Bronchial epithelial cell (primary cell): Measurements from ENCODE around the gene CMTM3. TPM values are rescaled to one million over a fixed set of nuclear protein-coding genes. Genes with fewer than 3 reads are reported as not detected.

Source experiments
- DNase-seq: peaks from one replicate; pipeline ENCODE4 v3.0.0-alpha.2; 2010; ENCODE audit warnings: low read depth
- FAIRE-seq: peaks from 2 replicates; lab custom pipeline; 2011; peaks lifted over from hg19 to GRCh38; lab: Jason Lieb, UNC
- H3K27me3 ChIP-seq: 2 replicates; pipeline ENCODE4 v1.5.1; 2011; ENCODE audit warnings: low read length; ENCODE audit not compliant: control insufficient read depth, insufficient read depth
- H3K36me3 ChIP-seq: 2 replicates; pipeline ENCODE4 v1.5.1; 2011; ENCODE audit warnings: low read length; ENCODE audit not compliant: control insufficient read depth, insufficient read depth
- H3K4me3 ChIP-seq: 2 replicates; pipeline ENCODE4 v1.5.1; 2011; ENCODE audit warnings: mild to moderate bottlenecking, low read depth, low read length, control low read depth
- CTCF ChIP-seq: IDR thresholded peaks from 2 replicates; pipeline ENCODE4 v1.5.1; 2011; ENCODE audit warnings: mild to moderate bottlenecking, moderate library complexity, low read length, control low read depth, inconsistent platforms; ENCODE audit not compliant: insufficient read depth, severe bottlenecking
- total RNA-seq: library from RNA; depleted of rRNA; stranded (reverse); fragments of >200 nt; gene quantifications from 2 replicates; pipeline ENCODE4 v1.2.1, GENCODE V29; 2014

CMTM3 gene
- total RNA-seq, 1 donor from 2014 or later = 1.1 TPM

- Histone ChIP-seq H3K36me3 (peaks cover 13% of the 10 kb centered on the region), H3K4me3 (no peak overlapping the region), H3K27me3 (no peaks in the 10 kb centered on the region)
- no peak for TF ChIP-seq CTCF
- DNase-seq (no peak), FAIRE-seq (no peak)
These were observed 12.5 kb downstream of the CMTM3 start for GRCh38 chr16:66617010-66617434.

- no peak overlapping the region for H3K4me3 ChIP-seq
- FAIRE-seq (no peak), DNase-seq (no peak)
- TF ChIP-seq CTCF = no peak
- H3K36me3 ChIP-seq = peaks cover 11% of the 10 kb centered on the region
- no peaks in the 10 kb centered on the region for H3K27me3 ChIP-seq
These were observed 13.2 kb downstream of the CMTM3 start for GRCh38 chr16:66617728-66618127.

GRCh38 chr16:66618588-66619375 is 14.3 kb downstream of the CMTM3 start:
- FAIRE-seq = peak; percentile 88
- H3K36me3 ChIP-seq = peaks cover 10% of the 10 kb centered on the region
- no peaks in the 10 kb centered on the region for H3K27me3 ChIP-seq
- H3K4me3 ChIP-seq = no peak overlapping the region
- DNase-seq = peak; percentile 97
- TF ChIP-seq CTCF = no peak

- peaks cover 9% of the 10 kb centered on the region for H3K36me3 ChIP-seq
- H3K27me3 ChIP-seq = no peaks in the 10 kb centered on the region
- no peak for TF ChIP-seq CTCF
- DNase-seq (peak; percentile 41), FAIRE-seq (no peak)
- no peak overlapping the region for H3K4me3 ChIP-seq
These were observed 15.3 kb downstream of the CMTM3 start for GRCh38 chr16:66619534-66620428.

- Histone ChIP-seq H3K36me3 (peaks cover 9% of the 10 kb centered on the region), H3K27me3 (no peaks in the 10 kb centered on the region), H3K4me3 (no peak overlapping the region)
- DNase-seq = no peak
- no peak for FAIRE-seq
- no peak for TF ChIP-seq CTCF
These were observed 15.9 kb downstream of the CMTM3 start for GRCh38 chr16:66620429-66620795.
